Stimulated activated CD4-positive, alpha-beta T cell treated with anti-CD3 and anti-CD28 coated beads, Interleukin-1b, Interleukin-23, amount 100 ng/mL, for 1 hour (primary cell): Measurements from ENCODE around the gene ILF3.

Source experiments
- DNase-seq, 2 donors: peaks; one replicate each; pipeline ENCODE4 v3.0.0-alpha.2; 2020; ENCODE audit warnings: low read depth in 2 of 2

ILF3 gene

GRCh38 chr19:10730932-10731331, 76.8 kb downstream of the ILF3 start:
- no peak for DNase-seq

GRCh38 chr19:10735741-10736140, 81.6 kb downstream of the ILF3 start:
- no peak for DNase-seq

- DNase-seq = no peak
Measured at GRCh38 chr19:10736189-10736588, 82.0 kb downstream of the ILF3 start.

- DNase-seq = no peak
Measured at GRCh38 chr19:10736916-10737551, 82.9 kb downstream of the ILF3 start.

- DNase-seq = no peak
Measured at GRCh38 chr19:10737722-10738121, 83.6 kb downstream of the ILF3 start.

- no peak for DNase-seq
Measured at GRCh38 chr19:10740798-10741197, 86.7 kb downstream of the ILF3 start.
